RWPE2 (cell line): ENCODE results near the gene SFTPB.

Source experiments
- ATAC-seq: fragments of 200-7000 bp; cut with Tn5 transposase; 3 replicates; pipeline ENCODE4 v1.9.1; 2021; ENCODE audit warnings: low read depth
- DNase-seq: peaks from one replicate; pipeline ENCODE4 v3.0.0-alpha.2; 2020; ENCODE audit warnings: low spot score
- H3K27ac ChIP-seq: fragments of 450-650 bp; 2 replicates; pipeline ENCODE4 v1.5.1; 2017; ENCODE audit warnings: mild to moderate bottlenecking; ENCODE audit not compliant: poor library complexity, severe bottlenecking
- H3K27me3 ChIP-seq: fragments of 250-450 bp; sonication (Bioruptor Pico); 2 replicates; pipeline ENCODE4 v1.5.1; 2021; ENCODE audit warnings: mild to moderate bottlenecking, moderate library complexity; ENCODE audit not compliant: insufficient read depth, poor library complexity, severe bottlenecking
- H3K36me3 ChIP-seq: fragments of 250-450 bp; sonication (Bioruptor Pico); 2 replicates; pipeline ENCODE4 v1.5.1; 2020; ENCODE audit warnings: low read depth, mild to moderate bottlenecking, moderate library complexity
- H3K4me1 ChIP-seq: fragments of 250-450 bp; sonication (Bioruptor Pico); 2 replicates; pipeline ENCODE4 v1.5.1; 2021; ENCODE audit warnings: mild to moderate bottlenecking, moderate library complexity; ENCODE audit not compliant: insufficient read depth, poor library complexity, severe bottlenecking
- H3K4me3 ChIP-seq: fragments of 250-450 bp; sonication (Bioruptor Pico); 2 replicates; pipeline ENCODE4 v1.5.1; 2021; ENCODE audit warnings: mild to moderate bottlenecking, moderate library complexity; ENCODE audit not compliant: severe bottlenecking
- H3K9me3 ChIP-seq: fragments of 250-450 bp; sonication (Bioruptor Pico); 2 replicates; pipeline ENCODE4 v1.5.1; 2021; ENCODE audit warnings: mild to moderate bottlenecking, moderate library complexity; ENCODE audit not compliant: severe bottlenecking
- CTCF ChIP-seq: fragments of 450-650 bp; IDR thresholded peaks from one replicate; pipeline ENCODE4 v1.5.1; 2017; ENCODE audit warnings: mild to moderate bottlenecking, moderate library complexity; ENCODE audit not compliant: poor library complexity, severe bottlenecking

The SFTPB gene

GRCh38 chr2:85713836-85714235 lies 45.8 kb upstream of the SFTPB start:
- TF ChIP-seq CTCF = no peak
- no peaks in the 10 kb centered on the region for H3K4me1 ChIP-seq
- H3K36me3 ChIP-seq = no peaks in the 10 kb centered on the region
- H3K9me3 ChIP-seq = no peaks in the 10 kb centered on the region
- ATAC-seq = no peak
- no peak overlapping the region for H3K4me3 ChIP-seq
- DNase-seq = no peak
- H3K27ac ChIP-seq = no peak overlapping the region
- H3K27me3 ChIP-seq = no peaks in the 10 kb centered on the region

DNA sequence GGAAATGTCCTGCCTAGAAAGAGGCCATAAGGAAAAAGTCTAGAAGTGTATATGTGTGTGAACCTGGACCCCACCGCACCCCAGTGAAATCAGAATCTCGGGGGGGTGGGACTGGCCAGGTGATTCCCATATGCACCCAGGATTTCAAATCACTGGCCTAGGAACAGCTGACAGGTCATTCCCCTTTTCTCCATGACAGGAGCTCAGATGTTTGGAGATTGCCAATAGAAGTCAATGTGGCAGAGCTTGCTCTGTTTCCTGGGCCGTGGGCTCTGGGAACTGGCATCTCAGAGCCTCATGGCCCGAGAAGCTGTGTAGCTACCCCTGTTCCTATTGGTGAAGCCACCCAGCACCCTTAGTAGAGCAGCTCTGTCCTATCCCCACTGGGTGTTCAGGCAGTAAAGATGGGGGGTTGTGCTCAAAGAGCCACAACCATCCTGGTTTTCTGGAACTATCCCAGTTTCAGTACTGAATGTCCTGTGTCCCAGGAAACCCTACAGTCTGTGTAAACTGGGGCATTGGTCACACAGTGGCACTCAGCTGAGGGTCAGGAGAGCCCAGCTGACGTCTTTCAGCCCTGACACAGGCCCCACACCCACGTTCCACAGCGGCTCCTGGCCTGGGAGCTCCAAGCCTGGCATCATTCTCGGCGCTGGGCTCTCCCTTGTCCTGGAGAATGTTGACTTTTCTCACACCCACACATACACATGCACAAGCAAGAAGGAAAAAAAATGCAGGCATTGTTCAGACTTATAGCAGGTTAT lies 45.0 kb upstream of the SFTPB start:
- no peaks in the 10 kb centered on the region for H3K36me3 ChIP-seq
- no peaks in the 10 kb centered on the region for H3K4me1 ChIP-seq
- TF ChIP-seq CTCF = no peak
- no peaks in the 10 kb centered on the region for H3K9me3 ChIP-seq
- DNase-seq (no peak), ATAC-seq (peak; percentile 57)
- H3K27ac ChIP-seq = no peak overlapping the region
- H3K4me3 ChIP-seq = no peak overlapping the region
- H3K27me3 ChIP-seq = no peaks in the 10 kb centered on the region

DNA sequence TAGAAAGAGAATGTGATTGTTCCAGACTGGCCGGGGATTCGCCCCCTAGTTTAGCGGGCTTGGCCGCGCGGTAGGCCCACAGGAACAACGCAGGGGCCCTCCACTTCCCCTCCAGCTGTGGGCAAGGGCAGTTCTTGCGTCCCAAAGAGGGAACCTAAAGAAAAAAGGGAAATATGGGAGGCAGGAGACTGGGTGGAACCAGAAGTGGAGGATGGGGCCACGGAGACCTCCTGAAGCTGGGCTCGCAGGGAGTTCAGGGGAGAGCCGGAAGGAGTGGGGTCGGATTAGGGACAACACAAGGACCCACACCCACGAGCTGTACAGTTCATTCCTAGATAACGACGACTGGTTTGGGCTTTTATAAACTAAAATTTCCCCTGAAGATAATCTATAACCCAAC lies 44.3 kb upstream of the SFTPB start:
- Histone ChIP-seq H3K36me3 (no peaks in the 10 kb centered on the region), H3K4me3 (no peak overlapping the region), H3K27ac (no peak overlapping the region), H3K4me1 (peaks cover 2% of the 10 kb centered on the region), H3K27me3 (no peaks in the 10 kb centered on the region), H3K9me3 (no peaks in the 10 kb centered on the region)
- TF ChIP-seq CTCF = no peak
- DNase-seq = no peak
- ATAC-seq = no peak

- Histone ChIP-seq H3K9me3 (no peaks in the 10 kb centered on the region), H3K27ac (no peak overlapping the region), H3K27me3 (no peaks in the 10 kb centered on the region), H3K36me3 (no peaks in the 10 kb centered on the region), H3K4me3 (no peak overlapping the region), H3K4me1 (peaks cover 2% of the 10 kb centered on the region)
- DNase-seq (no peak), ATAC-seq (no peak)
- no peak for TF ChIP-seq CTCF
These were observed 43.6 kb upstream of the SFTPB start for GRCh38 chr2:85711578-85712060.
